HG02852 (cell line): ENCODE results near the gene BBS7.

Source experiments
- ATAC-seq: cut with Tn5 transposase; IDR thresholded peaks from one replicate; pipeline ENCODE4 v1.9.1; 2021; ENCODE audit warnings: mild to moderate bottlenecking, moderate library complexity; ENCODE audit not compliant: unreplicated experiment

The BBS7 gene

DNA sequence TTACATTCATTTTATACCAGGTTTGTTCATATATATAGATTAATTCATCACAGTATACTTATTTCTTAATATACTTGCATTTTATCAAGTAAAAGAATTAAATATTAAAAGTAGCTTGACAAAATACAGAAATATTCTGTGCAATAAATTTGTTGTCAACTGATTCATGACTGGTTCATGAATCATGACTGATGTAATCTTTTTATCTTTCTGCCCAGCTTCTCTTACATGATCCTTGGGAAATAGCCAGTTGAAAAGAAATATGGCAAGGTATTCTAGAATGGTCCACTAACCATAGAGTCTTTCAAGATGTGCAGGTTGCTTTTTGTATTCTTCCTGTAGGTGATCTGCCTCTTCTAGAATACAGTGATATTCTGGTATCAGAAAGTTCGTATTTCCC, 42.4 kb downstream of the BBS7 start:
- no peak for ATAC-seq

DNA sequence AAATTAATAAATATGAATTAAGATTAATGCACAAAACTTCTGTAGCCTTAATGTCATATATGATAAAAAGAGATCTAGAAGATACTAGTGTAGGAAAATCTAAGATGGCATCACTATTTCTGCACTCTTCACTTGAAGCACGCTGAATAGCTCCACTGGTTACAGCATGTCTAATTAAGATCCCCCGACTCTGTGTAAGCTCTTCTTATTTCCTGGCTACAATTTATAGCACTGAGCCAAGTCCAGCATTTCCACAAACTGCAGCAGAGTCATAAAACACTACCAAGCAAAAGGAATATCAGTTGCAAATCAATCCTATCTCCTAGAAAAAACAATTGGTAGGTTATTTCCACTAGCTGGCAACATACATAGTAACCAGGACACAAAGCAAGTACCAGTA, 45.3 kb downstream of the BBS7 start:
- no peak for ATAC-seq

DNA sequence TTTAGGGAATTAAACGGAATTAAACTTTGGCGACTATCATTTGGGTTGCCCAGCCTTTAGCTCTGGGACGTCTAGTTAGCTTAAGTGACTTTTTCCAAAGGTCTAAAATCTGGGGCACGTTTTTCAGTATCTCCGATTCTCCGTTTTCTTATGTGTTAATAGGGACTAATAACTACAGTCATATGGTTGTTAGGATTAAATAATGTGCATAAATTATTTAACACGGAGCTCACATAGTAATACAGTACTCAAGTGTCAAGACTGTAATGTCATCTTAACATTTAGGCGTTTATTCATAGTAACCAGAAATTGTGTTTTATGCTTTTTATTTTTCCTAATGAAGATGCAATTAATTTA, 46.1 kb downstream of the BBS7 start:
- no peak for ATAC-seq

DNA sequence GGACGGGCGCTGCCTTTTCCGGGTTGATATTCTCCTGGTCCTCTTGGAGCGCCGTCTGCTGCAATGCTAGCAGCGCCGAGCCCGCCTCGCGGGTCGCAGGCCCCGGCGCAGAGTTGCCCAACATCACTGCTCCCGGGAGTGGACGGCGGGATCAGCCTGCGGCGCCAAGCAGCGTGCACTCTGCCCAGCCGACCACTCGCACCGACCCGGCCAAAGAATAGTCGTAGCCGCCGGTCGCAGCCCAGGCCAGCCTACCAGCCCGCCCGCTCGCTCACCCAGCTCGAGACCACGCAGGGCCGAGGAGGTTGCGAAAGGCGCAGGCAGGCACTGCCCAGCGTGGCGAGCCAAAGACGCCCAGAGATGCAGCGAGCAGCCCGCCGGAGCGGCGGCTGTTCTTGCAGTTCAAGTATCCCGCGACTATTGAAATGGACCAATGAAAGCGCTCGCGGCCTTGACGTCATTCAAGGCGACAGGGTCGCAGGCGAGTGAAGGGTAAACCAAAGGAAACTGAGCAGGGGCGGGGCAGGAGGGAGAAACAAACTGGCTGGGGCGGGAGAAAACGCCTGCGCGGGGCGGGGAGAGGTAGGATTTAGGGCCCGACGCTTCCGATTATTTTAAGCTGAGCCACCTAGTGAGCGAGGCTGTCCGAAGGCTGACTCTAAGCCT, 46.6 kb downstream of the BBS7 start, which contains the start of gene CCNA2:
CCNA2 (minus strand) TSS at position 379 of the 666 bp plus-strand sequence; CDS start at position 124, 255 bp downstream.
- ATAC-seq: peak; percentile 92

DNA sequence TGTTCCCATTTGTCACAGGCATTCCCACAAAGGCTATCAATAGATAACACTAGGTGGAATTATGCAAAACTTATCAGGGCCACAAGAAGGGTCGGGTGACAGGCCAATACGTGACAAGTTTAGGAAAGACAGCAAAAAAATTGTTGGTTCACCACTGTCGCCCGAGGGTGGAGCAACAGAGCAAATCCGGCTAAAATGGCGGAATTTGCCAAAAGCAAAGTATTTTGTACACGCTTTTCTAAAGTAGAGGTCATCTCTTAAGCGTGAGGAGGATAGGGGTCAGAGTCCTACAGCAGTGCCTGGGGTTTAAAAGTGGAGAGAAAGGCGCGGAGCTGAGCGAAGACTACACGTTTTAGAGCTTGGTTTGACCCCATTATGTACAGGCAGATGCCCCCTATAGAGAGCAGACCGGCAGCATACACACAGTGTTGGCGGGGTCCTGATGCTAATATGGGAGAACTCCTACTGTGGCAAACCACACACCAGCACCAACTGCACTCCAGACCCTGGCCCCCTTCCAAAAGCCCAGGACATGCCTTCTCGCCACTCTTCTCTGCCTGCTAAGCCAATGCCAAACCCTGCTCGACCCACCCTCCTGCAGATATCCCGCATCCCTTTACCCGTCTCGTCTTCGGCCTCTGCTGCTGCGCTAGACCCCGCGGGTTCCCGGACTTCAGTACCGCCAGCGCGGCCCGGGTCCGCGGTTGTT, 47.3 kb downstream of the BBS7 start:
- peak; percentile 48 for ATAC-seq

DNA sequence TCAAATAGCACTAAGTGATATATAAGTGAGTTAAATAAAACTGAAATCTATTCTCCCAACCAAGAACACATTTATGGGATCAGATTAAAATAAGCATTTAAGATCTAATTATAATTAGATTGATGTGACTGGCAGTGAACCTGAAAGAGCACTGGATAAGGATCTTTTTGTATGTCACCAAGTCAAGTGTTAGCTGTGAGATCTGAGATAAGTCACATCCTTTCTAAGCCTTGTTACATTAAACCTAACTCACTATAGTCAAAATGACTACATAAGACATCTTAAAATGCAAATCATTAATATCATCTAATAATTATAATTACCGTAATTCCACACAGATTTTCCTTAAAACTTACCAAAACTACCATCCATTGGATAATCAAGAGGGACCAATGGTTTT, 48.2 kb downstream of the BBS7 start:
- no peak for ATAC-seq

DNA sequence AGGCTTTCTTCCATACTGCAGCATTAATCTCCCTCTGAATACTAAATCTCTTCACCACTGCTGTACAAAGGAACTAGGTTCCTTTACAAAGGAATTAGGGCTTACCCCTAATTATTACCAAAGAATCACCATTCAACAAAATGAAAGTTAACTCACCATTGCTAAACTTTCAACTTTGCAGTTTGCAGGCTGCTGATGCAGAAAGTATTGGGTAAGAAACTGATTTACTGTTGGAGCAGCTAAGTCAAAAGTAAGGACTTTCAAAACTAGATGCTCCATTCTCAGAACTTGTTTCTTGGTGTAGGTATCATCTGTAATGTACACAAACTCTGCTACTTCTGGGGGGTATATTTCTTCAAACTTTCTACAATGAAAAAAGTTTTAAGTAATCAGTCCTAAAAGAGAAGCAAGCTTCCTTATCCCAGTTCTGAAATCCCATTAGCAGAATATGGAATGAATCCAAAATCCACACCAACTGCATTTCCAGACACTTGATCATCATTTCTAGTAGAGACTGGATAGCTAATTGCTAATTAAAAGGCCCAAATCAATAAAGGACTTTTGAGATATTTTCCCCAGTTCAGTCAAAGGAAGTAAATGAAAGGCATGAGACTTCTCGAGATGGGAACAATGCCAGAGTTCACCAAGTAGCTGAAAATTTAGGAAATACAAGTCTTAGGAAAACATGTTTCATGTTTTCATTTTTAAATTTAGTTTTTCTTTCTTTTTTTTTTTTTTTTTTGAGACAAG, 50.9 kb downstream of the BBS7 start:
- no peak for ATAC-seq

DNA sequence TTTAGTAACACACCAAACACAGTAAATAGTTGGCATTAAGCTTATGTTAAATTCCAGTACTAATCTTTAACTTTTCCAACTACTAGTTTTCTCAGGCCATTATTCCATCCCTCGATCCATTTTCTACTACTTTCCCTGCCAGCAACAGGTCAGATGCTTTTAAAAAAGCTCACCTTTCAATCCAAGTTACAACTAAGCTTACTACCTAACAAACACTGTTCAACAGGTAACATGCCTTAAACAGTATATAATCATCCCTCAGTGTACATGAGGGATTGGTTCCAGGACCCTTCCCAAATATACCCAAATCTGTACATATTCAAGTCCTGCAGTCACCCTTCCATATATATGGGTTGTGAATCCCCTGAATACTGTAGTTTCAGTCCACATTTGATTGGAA, 52.1 kb downstream of the BBS7 start:
- no peak for ATAC-seq

DNA sequence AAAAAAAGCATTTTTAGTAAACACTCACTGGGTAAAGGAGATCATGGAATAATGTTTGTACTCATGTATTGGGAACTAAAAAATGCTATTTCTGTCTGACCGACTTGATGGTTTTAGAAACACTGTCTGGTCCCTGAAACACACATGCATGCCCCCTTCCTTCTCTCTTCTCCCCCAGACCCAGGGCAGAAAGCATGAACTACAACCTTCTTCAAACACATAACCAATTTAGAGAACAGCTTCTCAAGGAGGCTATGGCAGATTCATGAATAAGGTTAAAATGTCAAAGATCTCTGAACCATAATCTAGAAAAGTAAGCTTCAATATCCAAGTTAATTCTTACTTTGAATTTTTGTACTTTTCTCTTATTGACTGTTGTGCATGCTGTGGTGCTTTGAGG, 52.6 kb downstream of the BBS7 start:
- ATAC-seq: no peak

DNA sequence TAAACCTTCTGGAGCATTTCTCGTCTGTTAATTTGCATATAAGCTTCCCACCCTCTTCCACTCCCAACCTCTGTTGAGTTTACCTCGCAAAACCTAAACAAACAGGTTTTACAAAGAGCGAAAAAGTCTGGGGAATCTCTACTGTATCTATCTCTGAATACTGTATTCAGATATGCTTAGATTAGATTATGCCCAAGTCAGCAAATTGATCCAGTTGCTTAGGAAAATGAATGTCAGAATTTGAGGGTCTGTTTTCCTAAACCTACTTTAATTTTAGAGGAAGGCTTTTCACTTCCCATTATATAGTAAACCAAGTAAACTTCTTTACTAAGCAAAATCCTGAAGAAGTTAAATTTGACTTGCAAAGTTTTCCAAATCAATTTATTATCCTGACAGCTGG, 53.3 kb downstream of the BBS7 start:
- no peak for ATAC-seq

DNA sequence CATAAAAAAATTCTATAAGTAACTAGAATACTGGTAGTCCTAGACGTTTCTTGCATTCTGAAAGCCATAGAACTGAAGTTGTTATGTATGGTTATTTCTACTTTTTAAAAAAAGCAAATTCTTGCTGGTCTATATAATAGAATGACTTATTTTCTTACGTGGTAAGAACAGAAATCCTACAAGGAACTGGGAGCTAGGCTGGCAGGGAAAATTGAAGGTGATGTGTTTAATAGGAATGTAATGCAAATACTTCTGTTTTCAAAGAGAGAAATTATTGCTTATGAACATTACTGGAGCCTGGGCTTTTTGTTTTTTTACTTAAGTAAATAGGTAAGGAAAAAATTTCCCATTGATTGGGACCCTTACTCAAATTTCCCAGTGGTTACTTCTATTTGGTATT, 55.5 kb downstream of the BBS7 start:
- ATAC-seq: no peak

DNA sequence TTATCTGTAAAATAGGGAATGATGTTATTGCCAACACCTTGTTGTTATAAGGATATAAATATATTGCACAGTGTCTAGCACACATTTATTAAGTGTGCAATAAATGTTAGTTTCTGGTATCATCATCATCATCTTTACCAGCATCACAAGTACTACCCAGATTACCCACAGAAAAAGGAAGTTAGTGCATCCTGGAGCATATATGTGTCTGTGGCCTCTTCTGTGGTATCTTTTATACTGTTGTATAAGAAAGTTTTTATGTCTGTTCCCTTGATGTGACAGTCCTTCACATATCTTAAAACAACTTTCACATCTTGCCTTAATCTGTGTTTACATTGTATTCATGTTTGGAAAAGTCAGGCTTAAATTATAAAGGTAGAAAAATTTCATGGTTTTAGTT, 59.2 kb downstream of the BBS7 start:
- ATAC-seq: no peak

DNA sequence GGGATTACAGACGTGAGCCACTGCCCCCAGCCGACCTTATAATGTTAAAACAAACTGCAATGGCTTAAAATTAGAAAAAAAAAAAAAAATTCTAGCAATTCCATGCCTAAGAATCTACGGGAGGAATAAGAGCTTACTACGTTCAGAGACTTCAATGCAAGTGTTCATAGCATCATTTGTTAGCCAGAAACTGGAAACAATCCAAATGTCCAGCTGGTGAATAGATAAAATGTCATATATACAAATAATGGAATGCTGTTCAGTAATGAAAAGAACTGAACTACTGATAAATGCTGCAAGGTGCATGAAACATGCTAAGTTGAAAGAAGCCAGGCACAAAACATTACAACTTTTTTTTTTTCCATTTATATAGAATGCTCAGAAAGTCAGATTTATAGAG, 63.9 kb downstream of the BBS7 start:
- no peak for ATAC-seq

DNA sequence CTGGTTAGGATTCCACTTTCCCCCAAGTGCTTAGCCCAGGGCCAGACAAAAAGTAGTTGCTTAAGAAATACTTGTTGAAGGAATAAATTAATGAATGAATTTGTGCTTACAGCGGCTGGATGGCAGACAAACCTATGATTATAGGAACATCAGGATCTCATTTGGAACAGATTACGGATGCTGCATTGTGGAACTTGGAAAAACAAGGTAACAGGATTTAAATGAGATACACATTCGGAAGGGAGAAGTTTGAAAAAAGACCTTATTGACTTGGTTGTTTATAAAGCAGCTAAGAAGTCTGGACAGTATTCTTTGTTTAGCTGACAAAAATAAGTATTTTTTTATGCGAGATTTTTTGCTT, 68.6 kb downstream of the BBS7 start:
- no peak for ATAC-seq

DNA sequence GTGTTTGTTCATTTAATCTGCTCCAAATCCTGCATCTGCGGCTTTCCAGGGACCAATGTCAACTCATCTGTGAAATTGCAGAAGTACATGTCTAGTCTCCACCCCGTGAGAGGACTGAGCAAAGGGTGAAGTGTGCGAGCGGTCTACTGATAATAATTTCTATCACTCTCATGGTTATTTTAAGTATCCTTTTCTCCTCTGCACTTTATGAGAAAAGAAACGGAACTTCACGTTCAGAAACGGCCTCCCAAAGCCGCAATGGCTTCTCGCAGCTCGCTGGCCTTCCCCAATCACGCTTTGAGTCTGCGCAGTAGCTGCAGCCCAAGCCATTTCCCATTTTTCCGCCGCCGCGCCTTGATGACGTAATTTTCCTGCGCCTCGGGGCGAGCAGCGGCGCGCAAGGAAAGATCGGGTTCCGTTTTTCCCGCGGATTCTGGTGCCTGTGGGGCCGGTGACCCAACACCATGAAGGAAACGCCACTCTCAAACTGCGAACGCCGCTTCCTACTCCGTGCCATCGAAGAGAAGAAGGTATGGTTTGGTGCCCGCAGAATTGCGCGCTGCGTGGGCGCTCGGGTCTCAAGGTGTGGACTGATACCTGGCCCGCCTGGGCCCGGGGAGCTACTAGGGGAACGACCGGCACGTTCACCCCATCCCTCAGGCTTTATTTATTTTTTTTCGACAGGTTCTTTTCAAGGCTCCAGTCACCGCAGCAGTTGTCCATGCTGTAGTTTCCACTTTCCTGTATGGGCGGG, 69.1 kb downstream of the BBS7 start, which contains the start of gene EXOSC9:
EXOSC9 (plus strand) TSS at position 363 of the 754 bp plus-strand sequence; CDS start at position 465, 102 bp downstream.
- peak; percentile 88 for ATAC-seq

DNA sequence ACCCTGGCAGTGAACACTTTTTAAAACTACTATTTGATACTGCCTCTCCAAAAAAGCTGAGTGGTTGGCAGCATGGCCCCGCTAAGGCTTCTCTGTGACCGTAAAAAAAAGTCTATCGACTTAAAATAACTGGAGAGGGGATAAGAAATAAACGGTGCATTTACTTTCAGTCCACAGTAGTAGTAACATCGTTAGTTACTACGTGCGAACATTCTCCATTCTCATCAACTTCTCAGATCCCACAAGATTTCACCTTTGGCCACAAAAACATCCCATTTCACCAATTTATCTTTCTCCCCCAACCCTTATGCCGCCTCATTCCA, 69.7 kb downstream of the BBS7 start:
- ATAC-seq: peak; percentile 33

DNA sequence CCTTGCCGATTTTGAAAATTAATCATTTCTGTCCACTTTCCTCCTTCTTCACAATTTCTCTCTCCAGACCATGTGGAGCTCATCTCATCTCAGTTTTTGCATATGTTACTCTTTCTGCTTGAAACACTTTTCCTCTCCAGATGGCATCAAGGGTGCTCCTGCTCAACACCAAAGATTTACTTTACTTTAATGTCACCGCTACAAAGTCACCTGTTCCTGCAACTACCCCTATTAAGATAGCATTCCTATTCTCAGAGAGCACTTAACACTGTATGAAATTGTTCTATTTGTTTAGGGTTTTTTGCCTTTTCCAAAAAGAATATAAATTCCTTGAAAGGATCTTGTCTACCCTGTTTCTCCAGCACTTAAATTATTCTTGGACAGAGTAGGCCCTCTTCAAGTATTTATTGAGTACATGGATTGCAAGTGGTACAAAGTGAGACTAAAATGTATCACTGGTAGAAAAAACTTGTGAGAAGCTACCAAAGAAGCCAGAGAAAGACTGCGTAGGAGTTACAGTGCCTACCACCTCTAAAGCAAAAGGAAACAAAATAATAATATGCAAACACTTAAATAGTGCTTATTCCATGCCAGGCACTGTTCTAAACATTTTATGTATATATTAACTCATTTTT, 70.3 kb downstream of the BBS7 start:
- ATAC-seq: no peak

DNA sequence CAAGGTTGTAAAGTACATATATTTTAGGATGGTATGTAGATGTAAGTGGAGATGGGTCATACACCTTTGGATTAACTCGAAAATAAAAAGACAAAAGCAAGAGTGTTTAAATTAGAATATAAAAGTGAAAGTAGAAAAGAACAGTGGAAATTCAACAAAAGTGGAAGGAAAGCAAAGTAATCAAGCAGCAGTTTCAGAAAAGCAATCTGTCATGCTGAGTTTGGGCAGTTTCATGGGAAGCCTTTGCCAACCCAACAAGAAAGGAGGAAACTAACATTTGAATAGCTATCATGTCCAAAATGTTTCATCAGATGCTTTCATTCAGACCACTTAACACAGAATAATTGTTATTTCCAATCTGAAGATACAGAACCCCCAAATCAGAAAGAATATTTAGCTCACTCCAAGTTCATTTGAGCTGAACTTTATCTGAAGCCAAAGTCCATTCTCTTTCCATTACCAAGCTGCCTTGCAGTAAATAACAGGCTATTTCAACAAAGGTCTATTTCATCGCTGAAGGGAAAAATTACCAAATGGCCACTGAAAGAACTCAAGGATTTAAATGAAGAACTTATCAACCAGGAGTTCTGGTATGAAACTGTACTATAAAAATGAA, 71.0 kb downstream of the BBS7 start:
- ATAC-seq: no peak

DNA sequence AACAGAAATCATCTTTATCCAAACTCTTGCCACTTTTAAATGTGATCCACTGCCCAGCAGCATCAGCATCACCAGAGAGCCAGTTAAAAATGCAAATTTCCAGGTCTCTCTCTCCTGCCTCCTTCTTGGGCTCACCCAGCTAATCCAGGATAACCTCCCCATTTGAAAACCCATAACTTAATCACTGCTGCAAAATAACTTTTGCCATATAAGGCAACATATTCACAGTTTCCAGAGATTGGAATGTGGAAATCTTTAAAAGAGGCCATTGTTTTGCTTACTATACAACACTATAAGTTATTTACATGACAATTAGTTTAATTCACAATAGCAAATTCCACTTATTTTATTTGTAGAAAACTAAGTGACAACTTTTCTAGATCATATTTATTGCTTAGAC, 74.0 kb downstream of the BBS7 start:
- ATAC-seq: no peak

DNA sequence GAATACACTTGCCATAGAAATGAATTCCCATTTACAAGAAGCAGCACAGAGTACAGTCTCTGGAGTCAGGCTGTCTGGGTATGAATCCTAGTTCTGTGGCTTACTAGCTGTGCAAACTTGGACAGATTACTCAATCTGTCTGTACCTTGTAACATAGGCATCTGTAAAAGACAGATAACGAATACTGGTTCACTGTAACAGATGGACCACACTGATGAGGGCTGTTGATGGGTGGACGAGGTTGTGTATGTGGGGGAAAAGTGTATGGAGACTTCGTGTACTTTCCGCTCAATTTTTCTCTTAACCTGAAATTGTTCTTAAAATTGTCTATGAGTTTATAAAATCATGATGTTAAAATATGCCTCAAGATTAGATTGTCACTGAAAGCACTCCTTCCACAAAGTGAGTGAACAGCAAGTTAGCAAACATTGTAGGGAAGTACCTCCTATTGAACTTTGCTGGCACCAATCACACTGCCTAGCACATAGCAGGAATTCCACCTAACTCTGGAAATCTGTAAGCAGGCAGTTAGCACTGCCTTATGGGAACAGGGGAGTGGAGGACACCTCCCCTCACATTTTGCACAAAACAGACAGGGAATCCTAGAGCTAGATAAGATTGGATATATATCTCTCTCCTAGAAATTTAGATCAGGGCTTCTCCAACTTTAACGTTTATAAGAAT, 75.6 kb downstream of the BBS7 start:
- no peak for ATAC-seq
